Glomerular visceral epithelial cell (primary cell): ENCODE results near the gene KLF5.
"Not testable (repeated sequence)": the region's sequence is repeated elsewhere in the genome, so short reads cannot be mapped to it uniquely, and the experiment has no call there.

ENCODE experiments used
- DNase-seq: peaks from one replicate; pipeline ENCODE4 v3.0.0-alpha.2; 2016; ENCODE audit errors: extremely low spot score

Gene KLF5

GRCh38 chr13:73058736-73059459 lies at the start of gene KLF5:
Gene KLF5, plus strand, starts transcription at chr13:73059005. Its CDS starts 323 bp downstream, at chr13:73059328.
- peak; percentile 96 for DNase-seq

DNA sequence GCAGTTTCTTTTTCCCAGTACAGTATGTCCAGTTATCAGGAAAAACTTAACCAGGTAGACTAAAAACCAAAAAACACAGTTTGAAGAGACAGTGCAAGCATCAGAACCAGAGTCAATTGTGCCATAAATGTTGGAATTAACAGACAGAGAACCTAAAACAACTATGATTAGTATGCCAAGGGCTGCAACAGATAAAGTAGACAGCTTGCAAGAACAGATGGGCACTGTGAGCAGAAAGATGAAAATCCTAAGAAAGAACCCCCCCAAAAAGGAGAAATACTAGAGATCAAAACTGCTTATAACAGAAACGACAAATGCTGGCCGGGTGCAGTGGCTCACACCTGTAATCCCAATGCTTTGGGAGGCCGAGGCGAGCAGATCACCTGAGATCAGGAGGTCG lies 47.1 kb upstream of the KLF5 start:
- no peak for DNase-seq

- no peak for DNase-seq
These were observed 43.0 kb upstream of the KLF5 start for GRCh38 chr13:73015805-73016204.

GRCh38 chr13:73018336-73018735 lies 40.5 kb upstream of the KLF5 start:
- no peak for DNase-seq

DNA sequence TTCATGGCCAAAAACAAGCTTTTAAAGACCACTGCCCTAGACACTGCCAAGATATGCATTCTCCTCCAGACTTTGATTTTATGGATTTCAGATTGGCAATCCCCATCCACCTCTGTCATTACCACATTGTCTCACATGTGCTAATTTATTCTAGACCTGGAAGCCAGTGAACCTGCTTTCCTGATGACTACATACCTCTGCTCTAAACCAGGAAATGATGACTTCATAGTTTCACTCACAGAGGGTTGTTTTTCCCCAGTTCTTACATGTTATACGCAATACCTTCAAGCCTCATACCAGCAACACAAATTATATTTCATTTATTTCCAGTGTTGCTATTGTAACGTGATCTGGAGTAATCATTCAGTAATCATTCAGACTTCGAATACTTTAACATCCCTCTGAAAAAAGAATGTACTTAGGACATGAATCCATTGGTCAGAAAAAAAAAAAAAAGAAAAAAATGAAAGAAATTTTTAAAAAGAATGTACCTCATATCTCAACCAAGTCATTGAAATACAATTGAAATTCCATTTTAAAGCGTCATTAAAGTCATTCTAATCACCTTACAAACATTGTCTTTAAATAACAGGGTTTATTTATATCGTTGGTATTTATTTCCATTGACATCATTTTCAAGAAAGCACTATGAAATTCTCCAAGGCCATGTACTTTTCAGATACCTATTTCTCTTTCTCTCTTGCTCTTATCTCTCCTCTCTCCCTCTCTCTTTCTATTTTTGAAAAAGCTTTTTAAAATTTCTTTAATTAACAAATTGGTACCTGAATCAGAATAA lies 33.4 kb upstream of the KLF5 start:
- DNase-seq, result no peak

- no peak for DNase-seq
These were observed 23.9 kb upstream of the KLF5 start for GRCh38 chr13:73034901-73035300.

DNA sequence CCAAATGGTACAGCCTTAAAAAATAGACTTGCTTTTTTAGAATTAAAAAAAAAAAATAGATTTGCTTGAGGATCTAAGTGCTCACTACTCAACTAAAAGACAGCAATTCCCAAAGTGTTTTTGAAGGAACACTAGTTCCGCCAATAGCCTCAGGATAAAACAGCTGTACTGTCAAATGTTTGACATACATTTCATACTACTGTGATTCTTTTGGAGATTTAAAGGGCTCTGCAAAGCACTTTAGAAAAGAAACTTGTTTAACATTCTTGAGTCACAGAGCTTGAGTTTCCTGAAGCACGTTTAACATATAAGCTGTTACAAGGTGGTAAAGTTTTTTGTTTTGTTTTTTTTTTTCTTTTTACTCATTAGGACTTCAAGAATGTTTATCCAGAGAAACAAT lies 23.1 kb upstream of the KLF5 start:
- DNase-seq, result no peak

- no peak for DNase-seq
These were observed 22.2 kb upstream of the KLF5 start for GRCh38 chr13:73036566-73036965.

GRCh38 chr13:73038064-73038463 lies 20.7 kb upstream of the KLF5 start:
- DNase-seq, result no peak

GRCh38 chr13:73039201-73040108 lies 19.4 kb upstream of the KLF5 start:
- no peak for DNase-seq

DNA sequence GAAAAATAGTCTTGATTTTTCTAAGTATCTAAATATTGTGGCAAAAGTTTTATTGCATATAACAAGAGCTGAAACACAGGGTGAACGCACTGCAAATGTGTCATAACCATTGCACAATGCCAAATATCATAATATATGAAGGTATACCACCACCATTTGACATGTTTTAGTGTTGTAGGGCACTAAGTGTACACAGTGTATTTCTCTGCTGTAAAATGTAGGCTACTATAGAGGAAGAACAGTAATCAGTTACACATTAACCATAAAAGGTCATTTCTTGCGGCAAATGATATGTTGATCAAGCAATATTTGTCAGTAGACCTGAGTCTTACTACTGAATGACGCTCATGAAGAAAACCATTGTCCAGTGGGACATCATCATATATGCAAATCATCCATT lies 18.3 kb upstream of the KLF5 start:
- DNase-seq, result no peak

GRCh38 chr13:73040968-73041596 lies 17.7 kb upstream of the KLF5 start:
- no peak for DNase-seq

DNA sequence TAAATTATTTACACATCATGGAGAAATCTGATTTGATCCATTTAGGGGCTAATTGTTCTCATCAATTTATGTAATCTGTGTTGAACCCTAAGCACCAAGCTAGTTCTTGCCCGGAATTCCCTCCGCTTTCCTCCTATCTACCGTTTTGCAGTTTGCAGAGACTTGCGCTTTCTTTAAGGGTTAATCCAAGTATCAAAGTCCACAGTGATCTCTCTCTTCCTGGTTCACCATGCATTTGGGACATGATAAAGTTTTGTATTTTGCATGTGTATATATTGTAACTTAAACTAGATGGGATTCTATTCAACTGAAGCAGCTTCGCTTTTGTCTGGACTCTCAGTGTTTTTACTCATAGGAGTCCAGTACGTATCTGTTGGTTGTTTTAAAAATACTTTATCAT lies 13.8 kb upstream of the KLF5 start:
- no peak for DNase-seq

GRCh38 chr13:73048615-73049014 lies 10.2 kb upstream of the KLF5 start:
- not testable (repeated sequence) for DNase-seq

DNA sequence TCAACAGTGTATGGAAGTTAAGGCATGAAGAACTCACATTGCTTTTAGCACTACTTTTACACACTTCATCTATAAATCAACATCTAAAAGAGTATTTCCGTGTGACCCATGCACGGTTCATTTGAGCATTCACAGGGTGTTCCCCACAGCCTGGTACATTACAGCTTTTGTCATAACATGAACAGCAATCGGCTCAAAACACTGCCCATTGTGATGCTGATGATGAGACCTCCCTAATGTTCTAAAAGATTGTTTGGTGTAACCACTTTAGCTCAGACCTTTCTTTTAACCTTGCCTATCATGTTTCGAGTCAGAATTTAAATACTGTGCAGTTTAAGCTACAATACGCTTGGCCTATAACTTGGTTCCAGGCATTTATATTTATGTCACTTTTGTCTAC lies 4.1 kb upstream of the KLF5 start:
- DNase-seq, result no peak

- DNase-seq, result peak; percentile 75
These were observed 2.8 kb upstream of the KLF5 start for GRCh38 chr13:73055813-73056564.

DNA sequence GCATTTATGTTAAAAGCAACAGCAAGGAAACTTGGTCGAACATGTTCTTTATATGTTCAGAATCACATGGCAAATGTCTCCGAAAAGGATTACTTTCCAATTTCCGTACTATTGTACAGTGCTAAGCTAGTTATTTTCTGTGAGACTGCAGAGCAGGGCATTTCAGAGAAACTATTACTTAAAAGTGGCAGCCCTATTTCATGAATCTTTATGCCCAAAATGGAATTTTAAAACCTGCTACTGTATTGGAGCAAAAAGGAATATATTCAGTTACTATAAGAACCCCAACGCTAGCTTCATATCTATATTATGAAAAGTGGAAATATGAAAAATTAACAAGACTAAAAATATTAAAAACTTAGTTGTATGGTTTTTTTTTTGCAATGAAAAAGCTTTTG lies 2.2 kb upstream of the KLF5 start:
- DNase-seq, result no peak

GRCh38 chr13:73057284-73058063 lies 1.3 kb upstream of the KLF5 start:
- no peak for DNase-seq

GRCh38 chr13:73058064-73058313 lies 816 bp upstream of the KLF5 start:
- no peak for DNase-seq

DNA sequence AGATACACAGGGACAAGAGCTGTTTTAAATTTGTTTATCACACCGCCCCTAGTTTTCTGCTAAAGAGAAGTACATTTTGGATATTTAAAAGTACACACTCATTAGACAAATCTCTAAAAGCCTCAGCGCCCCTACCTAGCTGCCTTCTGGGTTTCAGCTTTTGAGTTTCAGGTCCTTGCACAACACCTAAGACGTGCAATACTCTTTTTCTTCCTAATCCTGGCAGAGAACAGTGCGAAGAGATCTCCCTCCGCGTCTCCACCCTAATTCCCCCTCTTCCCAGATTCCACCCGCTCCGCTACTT lies 421 bp upstream of the KLF5 start:
- DNase-seq, result no peak
